GOT3 (cell line): ENCODE results near the gene TROAP.
"Not testable (repeated sequence)": the region's sequence is repeated elsewhere in the genome, so short reads cannot be mapped to it uniquely, and the experiment has no call there.

Experiments
- DNase-seq: peaks from one replicate; lab custom pipeline; 2025; ENCODE audit warnings: mixed read lengths; lab: John Stamatoyannopoulos, UW

TROAP gene

GRCh38 chr12:49322708-49323523 lies at the start of gene TROAP:
TROAP (plus strand) TSS chr12:49323255; CDS start chr12:49323609, 354 bp downstream.
- DNase-seq, result peak; percentile 100

- DNase-seq, result no peak
Observed at GRCh38 chr12:49273726-49274395, 49.2 kb upstream of the TROAP start.

- DNase-seq, result no peak
Observed at GRCh38 chr12:49274396-49275069, 48.5 kb upstream of the TROAP start.

GRCh38 chr12:49276304-49277290 lies 46.5 kb upstream of the TROAP start:
- DNase-seq, result no peak

GRCh38 chr12:49277466-49277865 lies 45.6 kb upstream of the TROAP start:
- DNase-seq, result no peak

GRCh38 chr12:49279706-49280159 lies 43.3 kb upstream of the TROAP start:
- DNase-seq, result no peak

GRCh38 chr12:49280545-49280944 lies 42.5 kb upstream of the TROAP start:
- not testable (repeated sequence) for DNase-seq

GRCh38 chr12:49282302-49282701 lies 40.8 kb upstream of the TROAP start:
- no peak for DNase-seq

GRCh38 chr12:49282740-49283375 lies 40.2 kb upstream of the TROAP start:
- not testable (repeated sequence) for DNase-seq

- no peak for DNase-seq
Observed at GRCh38 chr12:49283541-49284429, 39.3 kb upstream of the TROAP start.

- DNase-seq, result no peak
Observed at GRCh38 chr12:49284672-49285071, 38.4 kb upstream of the TROAP start.

- no peak for DNase-seq
Observed at GRCh38 chr12:49287876-49288275, 35.2 kb upstream of the TROAP start.

GRCh38 chr12:49288412-49288853 lies 34.6 kb upstream of the TROAP start:
- DNase-seq, result peak; percentile 88

GRCh38 chr12:49288922-49289555 lies 34.0 kb upstream of the TROAP start:
- no peak for DNase-seq

- DNase-seq, result no peak
Observed at GRCh38 chr12:49292729-49293055, 30.4 kb upstream of the TROAP start.

- no peak for DNase-seq
Observed at GRCh38 chr12:49293056-49293956, 29.7 kb upstream of the TROAP start.

GRCh38 chr12:49294086-49294803 lies 28.8 kb upstream of the TROAP start:
- DNase-seq, result no peak

- DNase-seq, result no peak
Observed at GRCh38 chr12:49294804-49295081, 28.3 kb upstream of the TROAP start.
